ENCODE measurements around the gene RBMX2.
A peak's percentile ranks its signal among the peaks of the same experiment; 100 is the strongest.
"Not testable (repeated sequence)": the region's sequence is repeated elsewhere in the genome, so short reads cannot be mapped to it uniquely, and the experiment has no call there.

Gene RBMX2, protein sequence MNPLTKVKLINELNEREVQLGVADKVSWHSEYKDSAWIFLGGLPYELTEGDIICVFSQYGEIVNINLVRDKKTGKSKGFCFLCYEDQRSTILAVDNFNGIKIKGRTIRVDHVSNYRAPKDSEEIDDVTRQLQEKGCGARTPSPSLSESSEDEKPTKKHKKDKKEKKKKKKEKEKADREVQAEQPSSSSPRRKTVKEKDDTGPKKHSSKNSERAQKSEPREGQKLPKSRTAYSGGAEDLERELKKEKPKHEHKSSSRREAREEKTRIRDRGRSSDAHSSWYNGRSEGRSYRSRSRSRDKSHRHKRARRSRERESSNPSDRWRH

DNA sequence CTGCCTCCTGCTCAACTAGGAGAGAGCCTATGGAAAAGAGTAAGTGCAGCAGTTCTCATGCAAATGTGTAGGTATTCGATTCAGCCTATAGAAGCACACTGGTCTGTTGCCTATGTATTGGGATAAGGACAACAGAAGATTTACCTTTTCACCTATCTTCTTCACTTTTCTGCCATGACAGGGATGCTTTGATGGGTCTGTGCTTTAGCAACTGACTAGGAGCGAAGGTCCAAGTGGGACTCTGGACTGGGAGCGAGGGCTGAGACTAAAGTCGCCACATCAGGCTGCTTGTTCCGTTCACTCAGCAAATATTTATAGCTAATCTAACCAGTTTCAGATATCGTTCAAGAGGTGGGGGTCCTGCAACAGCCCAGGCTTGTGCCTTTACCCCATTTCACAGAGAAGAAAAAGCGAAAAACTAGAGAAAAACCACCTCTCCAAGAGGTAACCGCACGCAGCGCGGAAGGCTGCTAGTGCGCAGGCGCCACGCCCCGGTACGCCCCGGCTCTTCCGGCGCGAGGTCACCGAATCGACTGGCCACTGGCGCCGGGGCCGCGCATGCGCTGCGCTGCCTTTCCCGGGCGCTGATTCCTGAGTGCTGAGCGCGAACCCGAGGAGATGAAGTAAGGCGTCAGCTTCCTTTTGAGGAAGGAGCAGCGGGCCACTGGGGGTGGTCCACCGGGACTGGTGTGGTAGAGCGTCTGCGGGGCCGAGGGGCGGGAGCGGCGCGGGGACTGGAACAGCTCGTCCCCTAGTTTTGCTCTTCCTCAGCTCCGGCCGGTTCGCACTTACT lies at the start of gene RBMX2:
Gene RBMX2, plus strand, starts transcription at position 573 of the 793 bp plus-strand sequence. Its CDS starts 46 bp downstream, at position 619.
- DNase-seq, result peak; percentile 81

DNA sequence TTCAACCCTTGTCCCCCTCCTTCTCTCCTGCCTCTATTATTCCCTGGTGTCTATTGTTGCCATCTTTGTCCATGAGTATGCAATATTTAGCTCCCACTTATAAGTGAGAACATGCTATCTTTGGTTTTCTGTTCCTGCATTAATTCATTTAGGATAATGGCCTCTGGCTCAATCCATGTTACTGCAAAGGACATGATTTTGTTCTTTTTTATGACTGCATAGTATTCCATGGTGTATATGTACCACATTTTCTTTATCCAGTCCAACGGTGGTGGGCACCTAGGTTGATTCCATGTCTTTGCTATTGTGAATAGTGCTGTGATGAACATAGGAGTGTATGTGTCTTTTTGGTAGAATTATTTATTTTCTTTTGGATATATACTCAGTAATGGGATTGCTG lies 49.7 kb upstream of the RBMX2 start:
- not testable (repeated sequence) for DNase-seq

DNA sequence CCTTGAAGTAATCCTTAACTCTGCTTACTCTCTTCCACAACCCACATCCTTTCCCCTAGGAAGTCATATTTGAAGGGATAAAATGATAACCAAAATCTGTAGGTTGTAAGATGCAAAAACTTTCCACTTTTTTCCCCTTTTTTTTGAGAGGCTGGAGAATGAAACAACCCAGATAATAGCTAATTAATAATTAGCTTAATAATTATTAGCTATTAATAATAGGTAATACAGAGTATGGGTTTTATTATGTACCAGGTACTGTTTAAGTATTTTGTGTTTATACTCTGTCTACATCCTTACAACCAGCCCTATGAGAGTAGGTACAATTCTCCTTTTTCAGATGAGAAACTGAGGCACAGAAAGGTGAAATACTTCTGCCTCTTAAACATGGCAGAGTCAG lies 25.7 kb upstream of the RBMX2 start:
- no peak for DNase-seq

DNA sequence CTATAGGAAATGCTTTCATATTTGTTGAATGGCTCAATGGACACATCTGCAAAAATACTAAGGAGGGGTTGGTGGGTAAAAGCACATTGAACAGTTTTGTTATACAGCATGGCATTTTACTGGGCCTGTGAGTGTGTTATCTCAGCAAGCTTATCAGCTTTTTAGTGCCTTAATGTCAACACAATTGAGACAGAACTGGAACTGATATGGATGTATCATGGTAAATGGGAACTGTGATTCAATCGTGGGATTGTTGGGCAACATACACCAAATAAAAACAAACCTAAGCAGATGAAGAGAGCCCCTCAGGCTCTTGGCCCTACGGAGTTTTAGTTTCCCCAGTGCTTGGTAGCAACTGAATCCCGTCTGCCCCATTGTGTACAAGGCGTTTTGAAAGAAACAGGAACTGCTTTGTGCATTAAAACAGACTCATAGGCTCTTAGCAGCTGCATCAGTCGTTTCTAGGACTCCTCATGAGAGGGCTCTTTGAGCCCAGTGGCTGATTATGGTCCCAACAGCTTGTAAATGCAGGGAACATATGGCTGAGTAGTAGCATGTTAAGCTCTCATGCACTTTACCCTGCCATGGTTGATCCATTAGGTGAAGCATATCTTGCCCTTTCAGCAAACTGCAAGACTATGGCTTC lies 23.6 kb upstream of the RBMX2 start:
- DNase-seq, result no peak

DNA sequence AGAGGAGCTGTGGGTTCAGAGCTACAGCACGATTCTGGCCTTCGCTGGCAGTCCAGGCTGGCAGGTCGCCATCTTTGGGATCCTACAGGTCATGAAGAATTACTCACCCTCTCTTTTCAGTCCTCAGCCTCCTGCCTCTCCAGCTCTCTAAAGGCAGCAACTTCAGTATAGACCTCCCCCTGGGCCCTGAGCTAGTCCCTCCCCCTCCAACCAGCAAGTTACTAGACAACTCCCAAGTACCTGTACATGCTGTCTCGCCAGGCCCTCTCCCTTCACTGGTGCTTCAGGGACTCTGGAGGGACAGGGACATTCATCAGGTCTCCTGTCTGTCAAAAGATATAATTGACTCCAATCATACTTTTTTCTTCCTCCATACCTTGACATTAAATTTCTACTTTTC lies 16.3 kb upstream of the RBMX2 start, which contains the start of gene GPR119:
Gene GPR119, minus strand, starts transcription at position 155 of the 400 bp plus-strand sequence. CDS start 227 bp downstream, outside the sequence.
- no peak for DNase-seq

DNA sequence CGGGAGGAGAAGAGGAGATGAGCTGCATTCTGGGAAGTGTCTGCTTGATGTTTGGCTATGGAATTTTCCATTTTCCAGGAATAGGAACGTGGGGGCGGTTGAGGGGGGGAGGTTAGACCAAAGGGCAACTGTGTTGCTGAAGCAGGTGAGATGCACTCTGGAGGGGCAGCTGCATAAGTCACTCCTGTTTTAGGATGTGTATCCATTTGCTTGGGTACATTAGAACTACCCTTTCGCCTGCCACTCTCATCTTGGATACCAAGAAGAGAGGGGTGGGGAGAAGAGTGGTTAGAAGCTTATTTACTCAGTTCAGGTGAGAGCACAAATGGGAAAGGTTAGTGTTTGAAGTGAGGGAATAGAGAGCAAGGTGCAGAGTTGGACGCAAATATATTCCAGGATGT lies 15.4 kb upstream of the RBMX2 start:
- DNase-seq, result no peak

DNA sequence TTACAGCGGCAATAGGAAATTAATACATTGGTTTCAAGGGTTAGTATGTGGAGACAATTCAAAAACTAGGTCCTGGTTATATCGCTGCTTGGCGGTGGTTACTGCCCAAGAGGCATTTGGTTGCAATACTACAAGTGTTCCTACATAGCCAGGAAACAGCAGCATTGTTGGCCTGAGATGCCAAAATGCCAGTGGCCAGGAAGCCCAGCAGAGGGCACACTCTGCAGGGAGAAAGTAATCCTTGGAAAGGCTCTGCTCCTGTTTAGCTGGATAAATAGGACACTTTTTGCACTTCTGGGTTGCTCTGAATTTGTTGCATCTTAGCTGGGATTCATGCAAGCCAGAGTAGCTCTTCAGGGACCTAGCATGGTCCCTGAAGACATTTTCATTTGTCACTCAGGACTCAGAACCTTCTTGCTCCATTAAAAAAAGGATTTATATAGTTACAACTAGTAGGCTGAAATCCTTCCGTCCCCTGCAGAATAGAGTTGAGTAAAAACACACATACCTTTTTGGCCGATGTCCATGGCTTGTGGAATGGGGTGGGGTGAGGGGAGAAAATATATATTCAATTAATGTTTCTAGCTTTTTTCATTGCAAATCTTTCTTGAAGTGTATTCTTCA lies 8.2 kb upstream of the RBMX2 start:
- DNase-seq, result no peak

DNA sequence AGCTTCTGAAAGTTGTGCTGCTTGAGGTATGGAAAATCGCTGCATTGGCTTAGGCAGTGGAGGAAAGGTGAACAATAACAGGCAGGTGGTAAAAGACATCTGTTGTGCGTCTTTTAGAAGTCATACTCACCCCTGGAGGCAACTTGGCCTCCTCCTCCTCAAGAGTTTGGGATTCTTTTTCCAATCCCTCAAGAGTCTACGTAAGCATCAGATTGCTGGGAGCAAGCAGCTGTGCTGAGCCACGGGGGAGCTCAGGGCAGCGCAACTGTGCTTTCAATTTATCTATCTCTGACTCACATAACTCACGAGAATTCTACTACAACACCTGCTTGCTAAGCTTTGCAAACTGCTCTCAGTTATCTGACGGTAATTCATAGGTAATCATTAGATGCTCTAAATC lies 6.4 kb upstream of the RBMX2 start:
- DNase-seq, result no peak

DNA sequence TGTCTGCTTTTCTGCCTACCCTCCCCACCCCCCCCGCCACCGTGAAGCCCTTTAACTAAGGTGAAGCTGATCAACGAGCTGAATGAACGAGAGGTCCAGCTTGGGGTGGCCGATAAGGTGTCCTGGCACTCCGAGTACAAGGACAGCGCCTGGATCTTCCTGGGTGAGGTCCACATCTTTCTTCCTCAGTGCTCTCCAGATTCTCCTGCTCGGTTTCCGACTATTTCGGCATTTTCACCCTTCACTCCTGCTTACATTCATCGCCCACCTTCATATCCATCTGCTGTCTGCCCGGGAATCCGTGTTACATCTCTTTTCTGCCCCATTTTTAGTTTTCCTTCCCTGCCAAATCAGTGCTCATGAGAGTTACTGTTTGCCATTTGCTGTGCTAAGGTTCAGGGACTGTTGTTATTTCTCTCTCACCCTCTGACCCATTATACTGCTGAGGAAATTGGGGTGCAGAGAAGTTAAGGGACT lies 459 bp downstream of the RBMX2 start:
- no peak for DNase-seq

DNA sequence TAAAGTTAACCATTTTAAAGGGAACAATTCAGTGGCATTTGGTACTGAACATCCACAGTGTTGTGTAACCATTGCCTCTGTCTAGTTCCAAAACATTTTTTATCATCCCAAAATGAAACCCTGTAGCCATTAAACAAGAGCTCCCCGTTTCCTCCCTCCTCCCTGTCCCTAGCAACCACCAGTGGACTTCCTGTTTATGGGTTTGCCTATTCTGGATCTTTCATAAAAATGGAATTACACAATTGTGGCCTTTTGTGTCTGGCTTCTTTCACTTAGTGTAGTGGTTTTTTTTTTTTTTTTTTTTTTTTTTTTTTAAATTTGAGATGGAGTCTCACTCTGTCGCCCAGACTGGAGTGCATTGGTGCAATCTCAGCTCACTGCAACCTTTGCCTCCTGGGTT lies 11.6 kb downstream of the RBMX2 start:
- DNase-seq, result no peak

DNA sequence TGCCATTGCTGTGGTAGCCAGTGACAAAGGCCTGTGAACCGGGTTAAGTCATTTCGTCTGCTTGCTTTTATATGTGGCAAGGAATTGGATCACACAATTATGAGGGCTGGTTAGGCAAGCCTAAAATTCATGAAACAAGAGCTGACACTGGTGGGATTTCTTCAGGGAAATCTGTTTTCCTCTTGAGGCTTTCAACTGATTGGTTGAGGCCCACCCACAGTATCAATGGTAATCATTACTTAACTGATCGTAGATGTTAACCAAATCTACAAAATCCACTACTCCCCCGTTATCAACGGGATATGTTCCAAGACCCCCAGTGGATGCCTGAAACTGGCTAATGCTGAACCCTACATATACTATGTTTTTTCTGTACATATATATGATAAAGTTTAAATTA lies 13.0 kb downstream of the RBMX2 start:
- DNase-seq, result no peak

DNA sequence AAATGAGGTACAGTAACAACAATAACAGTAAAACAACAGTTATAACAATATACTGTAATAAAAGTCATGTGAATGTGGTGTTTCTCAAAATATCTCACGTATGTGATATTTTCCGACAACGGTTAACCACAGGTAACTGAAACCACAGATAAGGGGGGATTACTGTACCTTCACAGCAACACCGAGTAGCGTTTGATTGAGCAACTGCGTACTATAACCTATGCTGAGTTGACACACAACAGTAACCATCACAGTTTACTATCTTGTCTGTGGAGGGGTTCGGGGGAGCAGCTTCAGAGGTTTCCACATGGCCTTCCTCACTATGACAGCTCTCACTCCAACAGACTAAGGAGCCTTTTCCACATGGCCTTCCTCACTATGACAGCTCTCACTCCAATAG lies 13.4 kb downstream of the RBMX2 start:
- no peak for DNase-seq

DNA sequence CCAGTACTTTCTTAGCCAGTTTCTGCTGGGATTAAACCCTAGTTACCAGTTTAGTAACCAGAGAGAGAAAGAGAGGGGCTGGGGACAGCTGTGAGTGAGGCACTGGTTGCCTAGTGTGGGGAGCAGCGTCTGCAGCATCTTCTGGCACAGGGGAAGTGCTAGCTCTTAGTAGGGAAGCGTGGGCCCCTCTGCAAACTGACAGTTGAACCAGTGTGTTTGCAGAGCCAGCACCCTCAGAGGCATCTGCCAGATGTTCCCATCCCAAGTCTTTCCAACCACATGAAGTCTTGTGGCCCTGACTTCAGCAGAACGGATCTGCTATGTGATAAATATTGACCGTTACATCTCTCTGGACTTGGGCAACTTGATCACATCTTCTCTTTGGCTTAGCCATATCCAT lies 15.0 kb downstream of the RBMX2 start:
- DNase-seq, result no peak

DNA sequence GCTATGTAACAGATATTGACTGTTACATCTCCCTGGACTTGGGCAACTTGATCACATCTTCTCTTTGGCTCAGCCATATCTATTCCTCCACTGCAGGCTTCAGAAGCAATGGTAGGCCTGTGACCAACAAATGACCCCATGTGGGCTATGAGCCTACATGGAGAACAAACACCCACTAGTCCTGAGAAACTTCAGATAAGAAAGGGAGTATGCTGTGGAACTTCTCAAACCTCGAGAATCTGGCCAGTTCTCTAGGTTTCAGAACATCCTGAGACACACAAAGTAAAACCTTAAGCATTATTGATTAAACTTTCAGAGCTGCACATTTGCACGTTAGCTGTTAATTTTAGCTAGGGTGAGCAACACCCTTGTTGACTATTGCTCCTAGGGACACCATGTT lies 16.3 kb downstream of the RBMX2 start:
- no peak for DNase-seq

DNA sequence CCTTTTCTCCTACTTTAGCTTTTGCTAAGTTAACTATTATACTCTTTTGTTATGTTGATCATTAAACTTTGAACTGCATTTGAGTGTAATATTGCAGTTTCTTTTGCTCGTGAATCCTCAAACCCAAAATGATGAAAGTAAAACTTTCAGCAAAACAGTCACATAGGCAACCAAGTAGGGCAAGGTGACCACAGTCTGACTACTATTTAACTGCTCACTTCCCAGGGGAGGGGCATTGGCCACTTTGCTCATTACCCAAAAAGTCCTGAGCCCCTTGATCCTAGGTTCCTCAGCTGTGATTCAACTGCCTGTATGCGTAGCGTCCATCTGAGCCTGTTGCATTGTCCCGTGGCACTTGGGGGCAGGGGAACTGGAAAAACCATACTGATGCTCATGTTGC lies 17.0 kb downstream of the RBMX2 start:
- DNase-seq, result no peak

DNA sequence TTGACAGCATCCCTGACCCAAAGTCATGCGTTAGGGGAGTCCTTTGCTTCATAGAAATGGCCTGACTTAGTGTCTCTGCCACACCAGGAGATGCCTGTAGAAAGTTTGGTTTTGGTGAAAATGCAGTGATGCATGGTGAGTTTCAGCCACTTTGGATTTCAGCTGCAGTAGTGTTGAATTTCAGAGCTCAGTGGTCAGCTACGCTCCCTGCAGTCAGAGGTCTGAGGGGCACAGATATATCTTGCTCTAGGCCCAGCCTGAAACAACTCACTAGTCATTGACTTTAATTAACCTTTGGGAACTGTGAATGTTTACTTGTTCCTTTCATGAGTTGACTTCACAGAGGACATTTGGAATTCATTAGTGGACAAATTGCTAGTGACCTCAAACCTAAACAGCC lies 17.5 kb downstream of the RBMX2 start:
- no peak for DNase-seq

DNA sequence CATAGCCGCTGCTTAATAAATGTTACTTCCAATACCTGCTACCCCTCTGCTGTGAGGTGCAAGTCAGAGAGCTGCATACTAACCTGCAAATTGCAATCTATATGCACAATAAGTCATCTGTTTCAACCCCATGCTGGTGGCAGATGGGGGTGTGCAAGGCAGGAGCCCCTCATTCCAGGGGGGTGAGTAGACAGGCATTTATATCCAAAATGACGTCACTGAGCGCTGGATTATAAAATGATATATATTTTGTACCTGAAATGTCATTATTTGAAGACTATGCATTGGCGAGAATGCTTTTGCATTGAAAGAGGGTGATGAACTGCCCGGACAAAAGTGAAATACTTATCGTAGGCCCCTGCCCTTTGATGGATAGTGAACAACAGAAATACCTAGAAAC lies 24.7 kb downstream of the RBMX2 start:
- DNase-seq, result no peak

DNA sequence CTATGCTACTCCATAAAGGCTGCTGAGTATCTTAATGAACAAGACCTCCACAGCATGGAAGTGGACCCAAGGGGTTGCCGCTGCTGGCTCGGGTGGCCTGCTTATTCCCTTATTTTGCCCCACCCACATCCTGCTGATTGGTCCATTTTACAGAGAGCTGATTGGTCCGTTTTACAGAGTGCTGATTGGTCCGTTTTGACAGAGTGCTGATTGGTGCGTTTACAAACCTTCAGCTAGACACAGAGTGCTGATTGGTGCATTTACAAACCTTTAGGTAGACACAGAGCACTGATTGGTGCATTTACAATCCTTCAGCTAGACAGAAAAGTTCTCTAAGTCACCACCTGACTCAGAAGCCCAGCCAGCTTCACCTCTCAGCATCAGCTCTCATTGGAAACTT lies 27.4 kb downstream of the RBMX2 start:
- not testable (repeated sequence) for DNase-seq

DNA sequence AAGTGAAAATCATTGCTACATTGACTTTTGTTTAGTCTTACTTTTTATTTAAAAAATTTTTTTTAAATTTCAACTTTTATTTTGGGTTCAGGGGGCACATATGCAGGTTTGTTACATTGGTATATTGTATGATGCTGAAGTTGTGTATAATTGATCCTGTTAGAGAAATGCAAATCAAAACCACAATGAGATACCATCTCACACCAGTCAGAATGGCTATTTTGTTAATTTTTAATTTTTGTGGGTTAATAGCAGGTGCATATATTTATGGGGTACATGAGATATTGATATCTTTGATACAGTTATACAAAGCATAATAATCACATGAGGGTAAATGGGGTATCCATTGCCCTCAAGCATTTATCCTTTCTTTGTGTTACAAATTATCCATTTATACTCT lies 34.1 kb downstream of the RBMX2 start:
- no peak for DNase-seq

DNA sequence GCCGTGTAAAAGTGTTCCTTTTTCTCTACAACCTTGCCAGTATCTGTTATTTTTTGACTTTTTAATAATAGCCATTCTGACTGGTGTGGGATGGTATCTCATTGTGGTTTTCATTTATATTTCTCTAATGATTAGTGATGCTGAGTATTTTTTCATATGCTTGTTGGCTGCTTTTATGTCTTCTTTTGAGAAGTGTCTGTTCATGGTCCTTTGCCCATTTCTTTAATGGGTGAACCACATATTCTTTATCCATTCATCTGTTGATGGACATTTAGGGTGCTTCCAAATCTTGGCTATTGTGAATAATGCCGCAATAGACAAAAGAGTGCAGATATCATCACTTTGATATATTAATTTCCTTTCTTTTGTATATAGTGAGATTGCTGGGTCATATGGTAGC lies 36.2 kb downstream of the RBMX2 start:
- not testable (repeated sequence) for DNase-seq

DNA sequence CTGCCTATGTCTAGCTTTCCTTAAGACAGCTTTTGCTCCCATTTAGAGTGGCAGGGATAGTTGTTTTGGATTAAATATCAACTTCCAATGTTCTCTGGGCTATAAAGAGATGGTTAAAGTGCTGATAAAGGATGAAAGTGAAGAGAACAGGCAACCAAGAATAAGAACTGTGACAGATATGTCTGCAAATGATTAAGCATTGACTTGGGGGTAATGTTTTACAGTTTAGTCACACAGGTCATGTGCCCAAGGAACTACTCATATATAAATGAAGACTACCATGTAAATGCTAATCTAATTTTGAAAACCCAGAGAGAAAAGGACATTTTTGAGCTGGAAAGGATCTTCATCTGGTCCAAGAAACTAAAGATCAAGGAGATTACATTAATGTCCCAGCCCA lies 42.1 kb downstream of the RBMX2 start:
- DNase-seq, result no peak

DNA sequence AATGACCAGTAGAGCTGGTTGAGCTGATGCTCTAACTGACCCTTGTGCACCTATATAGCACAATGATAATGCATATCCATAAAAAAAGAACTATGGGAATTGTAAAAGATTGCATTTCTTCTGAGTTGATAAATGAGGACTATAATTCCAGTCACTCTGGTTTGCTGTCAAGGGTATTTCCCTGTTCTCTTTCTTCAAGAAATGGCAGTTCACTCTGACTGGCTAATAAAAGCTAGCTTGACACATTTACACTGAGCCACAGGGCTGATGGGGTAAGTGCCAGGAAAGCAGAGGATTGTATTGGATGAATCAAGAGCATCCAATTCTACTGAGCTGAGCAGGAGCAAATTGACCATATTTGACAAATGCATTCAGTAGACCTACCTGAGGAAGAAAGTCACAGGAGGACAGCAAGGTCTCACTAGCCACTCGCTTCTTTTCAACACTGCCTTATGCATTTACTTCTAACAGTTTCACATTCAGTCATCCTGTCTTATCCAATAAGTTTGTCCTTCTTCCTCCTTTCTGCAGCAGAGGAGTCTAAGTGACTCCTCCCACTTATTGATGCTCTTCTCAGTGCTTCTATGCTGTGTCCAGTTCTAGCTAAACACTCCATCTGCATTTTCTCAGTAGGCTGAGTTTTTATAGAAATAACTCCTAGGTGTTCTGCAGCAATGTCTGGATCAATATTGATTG lies 43.0 kb downstream of the RBMX2 start:
- DNase-seq, result no peak

DNA sequence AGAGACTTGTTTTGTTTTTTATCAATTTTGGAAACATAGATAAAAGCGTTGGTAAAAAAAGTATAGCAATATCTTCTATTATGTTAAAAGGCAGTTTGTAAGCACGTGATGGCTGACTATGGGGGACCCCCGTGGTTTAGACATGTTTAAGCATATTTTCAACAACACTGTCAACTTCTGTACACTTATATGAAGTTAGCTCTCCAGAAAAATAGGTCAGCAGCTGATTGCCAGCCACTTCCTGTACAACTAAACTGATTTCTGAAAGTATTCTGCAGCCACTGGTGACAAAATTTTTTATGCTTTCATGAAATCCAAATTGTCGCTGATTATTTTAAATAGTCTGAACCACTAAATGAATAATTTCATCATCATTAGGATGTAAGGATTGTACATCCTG lies 45.2 kb downstream of the RBMX2 start:
- no peak for DNase-seq

Data from CD4-positive, alpha-beta T cell treated with Interleukin-17A for 4 hours (primary cell).